GM12878 (cell line): ENCODE results near the gene CBFA2T3. TPM values are rescaled to one million over a fixed set of nuclear protein-coding genes. Genes with fewer than 3 reads are reported as not detected.

ENCODE experiments used
- ATAC-seq: fragments of 200-7000 bp; cut with Tn5 transposase; 3 replicates; pipeline ENCODE4 v1.9.1; 2020; ENCODE audit warnings: mild to moderate bottlenecking, moderate library complexity
- BruUV-seq: library from RNA; stranded (reverse); fragments of 400-500 nt; replicated peaks from 2 replicates; lab custom pipeline; 2021; lab: Mats Ljungman, UMichigan
- CTCF ChIA-PET: fragments of 300-600 bp; sonication (Branson Sonifier 250); formaldehyde crosslinking; extraction: SDS; loops from one replicate; lab custom pipeline; 2021; ENCODE audit warnings: inconsistent platforms; lab: Yijun Ruan, JAX
- POLR2A ChIA-PET: fragments of 350-600 bp; formaldehyde crosslinking; extraction: SDS; loops from one replicate; lab custom pipeline; 2021; ENCODE audit warnings: inconsistent platforms; lab: Charles Lee
- RAD21 ChIA-PET: fragments of 300-600 bp; sonication (Branson Sonifier 250); formaldehyde crosslinking; loops from one replicate; lab custom pipeline; 2023; ENCODE audit warnings: antibody characterized with exemption; ENCODE audit not compliant: unreplicated experiment; lab: Charles Lee
- SMC1A ChIA-PET: fragments of 300-600 bp; sonication (Branson Sonifier 250); formaldehyde crosslinking; loops from one replicate; lab custom pipeline; 2023; ENCODE audit not compliant: unreplicated experiment, uncharacterized antibody; lab: Charles Lee
- DNase-seq: peaks from one replicate; pipeline ENCODE4 v3.0.0-alpha.2; 2011; ENCODE audit warnings: low read depth, low spot score
- FAIRE-seq: peaks from 3 replicates; lab custom pipeline; 2011; peaks lifted over from hg19 to GRCh38; lab: Jason Lieb, UNC
- H2AFZ ChIP-seq: 2 replicates; pipeline ENCODE4 v1.6.0; 2011; ENCODE audit warnings: low read depth, low read length, control low read depth; ENCODE audit not compliant: control insufficient read depth
- H3K27ac ChIP-seq: 2 replicates; pipeline ENCODE4 v1.5.1; 2011; ENCODE audit warnings: control low read depth; ENCODE audit not compliant: control insufficient read depth, insufficient read depth
- H3K27me3 ChIP-seq, 2 experiments: replicated peaks in 1 of 2; 2 replicates each; pipeline versions ENCODE4 v1.6.0 to v1.6.1; 2011; ENCODE audit warnings: low read length in 1 of 2; ENCODE audit not compliant: control insufficient read depth in 2 of 2, insufficient read depth in 2 of 2
- H3K36me3 ChIP-seq, 2 experiments: 2 replicates each; pipeline ENCODE4 v1.5.1; 2011; ENCODE audit warnings: low read length in 1 of 2; ENCODE audit not compliant: control insufficient read depth in 2 of 2, insufficient read depth in 2 of 2
- H3K4me1 ChIP-seq: 2 replicates; pipeline ENCODE4 v1.6.1; 2011; ENCODE audit warnings: mild to moderate bottlenecking, low read length, moderate library complexity, mixed read lengths; ENCODE audit not compliant: control insufficient read depth, insufficient read depth
- H3K4me2 ChIP-seq: 2 replicates; pipeline ENCODE4 v1.6.0; 2011; ENCODE audit warnings: control low read depth; ENCODE audit not compliant: control insufficient read depth, insufficient read depth
- H3K4me3 ChIP-seq: fragments of 200-600 bp; sonication (generic); 2 replicates; pipeline ENCODE4 v1.5.1; 2016
- H3K79me2 ChIP-seq: 2 replicates; pipeline ENCODE4 v1.6.0; 2011; ENCODE audit warnings: low read length; ENCODE audit not compliant: control insufficient read depth, insufficient read depth
- H3K9ac ChIP-seq: 2 replicates; pipeline ENCODE4 v1.8.0; 2011; ENCODE audit warnings: low read length, control low read depth, mixed read lengths; ENCODE audit not compliant: control insufficient read depth, insufficient read depth
- H3K9me3 ChIP-seq: replicated peaks from 3 replicates; pipeline ENCODE4 v1.5.1; 2011; ENCODE audit warnings: mild to moderate bottlenecking, low read length; ENCODE audit not compliant: control insufficient read depth, insufficient read depth
- H4K20me1 ChIP-seq: 2 replicates; pipeline ENCODE4 v1.6.0; 2011; ENCODE audit not compliant: control insufficient read depth, insufficient read depth
- BMI1 ChIP-seq: fragments of 450-650 bp; IDR thresholded peaks from 2 replicates; pipeline ENCODE4 v1.6.1; 2016; ENCODE audit warnings: mild to moderate bottlenecking, moderate library complexity, borderline replicate concordance
- HSF1 ChIP-seq: fragments of 150-350 bp; IDR thresholded peaks from 2 replicates; pipeline ENCODE4 v1.6.1; 2014; ENCODE audit warnings: mild to moderate bottlenecking, low read depth, low read length
- NBN ChIP-seq: fragments of 450-650 bp; IDR thresholded peaks from 2 replicates; pipeline ENCODE4 v1.6.1; 2016
- POU2F2 ChIP-seq: IDR thresholded peaks from 3 replicates; pipeline ENCODE4 v1.6.1; 2011; ENCODE audit warnings: low read depth, mild to moderate bottlenecking, low read length, borderline replicate concordance
- RUNX3 ChIP-seq: IDR thresholded peaks from 2 replicates; pipeline ENCODE4 v1.6.1; 2012; ENCODE audit warnings: low read length, inconsistent platforms
- SPI1 ChIP-seq: IDR thresholded peaks from 2 replicates; pipeline ENCODE4 v1.6.1; 2011; ENCODE audit warnings: low read depth, mild to moderate bottlenecking, low read length, moderate library complexity, borderline replicate concordance; ENCODE audit not compliant: insufficient read depth
- SREBF2 ChIP-seq: IDR thresholded peaks from 2 replicates; pipeline ENCODE4 v1.6.1; 2012; ENCODE audit warnings: mild to moderate bottlenecking, low read length
- WGBS: methylation state at CpG from one replicate; pipeline ENCODE4 v1.1.6; 2016; ENCODE audit warnings: low lambda C conversion rate; ENCODE audit not compliant: insufficient replicate concordance, insufficient coverage; ENCODE audit errors: missing lambda C conversion rate; 5-methylcytosine and 5-hydroxymethylcytosine counted together
- in situ Hi-C: fragments of 300-500 bp; cut with MboI; formaldehyde crosslinking; loops from 9 replicates; pipeline ENCODE4 v1.14.3; 2018; ENCODE audit warnings: mixed read lengths
- intact Hi-C: fragments of 100-400 bp; cut with micrococcal nuclease; formaldehyde crosslinking; loops from one replicate; pipeline ENCODE4 v1.14.2; 2022; ENCODE audit not compliant: unreplicated experiment
- polyA plus RNA-seq, 11 experiments: library from polyadenylated mRNA; depleted of rRNA in 4 of 11; unstranded in 6 of 11; stranded (reverse) in 5 of 11; fragments of >200 nt; fragmentation: Nextera tagmentation in 4 of 11; fragmentation: Illumina TruSeq in 1 of 11; extraction: Ambion mirVana in 4 of 11; extraction: Trizol in 1 of 11; gene quantifications; 1 replicate in 1 of 11; 2 replicates in 10 of 11; pipeline versions ENCODE4 v1.2.1 to v1.2.3, GENCODE V29; 2011 to 2016; ENCODE audit warnings: inconsistent platforms in 2 of 11, missing spikeins in 2 of 11, low read depth in 1 of 11
- total RNA-seq, 4 experiments: library from RNA; depleted of rRNA in 3 of 4; stranded (reverse); fragments of >200 nt in 3 of 4; fragmentation: Illumina TruSeq in 1 of 4; extraction: Trizol in 1 of 4; gene quantifications; 2 replicates each; pipeline versions ENCODE4 v1.2.1 to v1.2.3, GENCODE V29; 2013 to 2021
- TF ChIP-seq, protein P1 (sequence below): IDR thresholded peaks from 2 replicates; pipeline ENCODE4 v1.6.1; 2011; ENCODE audit warnings: low read depth, mild to moderate bottlenecking, low read length, moderate library complexity, borderline replicate concordance; ENCODE audit errors: extremely low read depth
- TF ChIP-seq, protein P2 (sequence below): IDR thresholded peaks from 2 replicates; pipeline ENCODE4 v1.6.1; 2011; ENCODE audit warnings: mild to moderate bottlenecking, low read depth, low read length, moderate library complexity; ENCODE audit not compliant: insufficient replicate concordance

The CBFA2T3 gene
- total and polyA plus RNA-seq, 10 of the 15 experiments (the other 5 are each of a cell fraction or from before 2014, with no cell fraction given) = 0.69 to 42.6 (median 4.5) TPM

GRCh38 chr16:89007371-89008249 is 30.6 kb upstream of the CBFA2T3 start:
- Histone ChIP-seq H3K27me3 (0 out of 4 replicates have a peak, but pooled peaks cover 0 to 6% of the 10 kb centered on the region in 2 experiments), H3K4me2 (no peak overlapping the region), H3K9ac (no peak overlapping the region), H3K27ac (no peak overlapping the region), H3K4me1 (no peaks in the 10 kb centered on the region; the same call in 1 of the 2 replicates), H3K36me3 (no peaks in the 10 kb centered on the region), H2AFZ (no peak overlapping the region), H4K20me1 (no peaks in the 10 kb centered on the region), H3K9me3 (no peaks in the 10 kb centered on the region; the same call in 2 of the 3 replicates), H3K4me3 (no peak overlapping the region), H3K79me2 (no peaks in the 10 kb centered on the region)
- ChIA-PET CTCF (no interaction called here), RAD21 (no interaction called here)
- BruUV-seq = no TSS peak
- in situ Hi-C loops = no loop called here
- FAIRE-seq = no peak
- no peak for ATAC-seq
- 30% methylated on average over 9 of the region's 9 CpGs for WGBS
- intact Hi-C loops = no loop called here
- TF ChIP-seq NBN (no peak), SREBF2 (no peak), POU2F2 (no peak), BMI1 (no peak), RUNX3 (no peak), HSF1 (no peak), SPI1 (no peak)
- TF ChIP-seq, protein P1, sequence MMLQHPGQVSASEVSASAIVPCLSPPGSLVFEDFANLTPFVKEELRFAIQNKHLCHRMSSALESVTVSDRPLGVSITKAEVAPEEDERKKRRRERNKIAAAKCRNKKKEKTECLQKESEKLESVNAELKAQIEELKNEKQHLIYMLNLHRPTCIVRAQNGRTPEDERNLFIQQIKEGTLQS = no peak
- TF ChIP-seq, protein P2, sequence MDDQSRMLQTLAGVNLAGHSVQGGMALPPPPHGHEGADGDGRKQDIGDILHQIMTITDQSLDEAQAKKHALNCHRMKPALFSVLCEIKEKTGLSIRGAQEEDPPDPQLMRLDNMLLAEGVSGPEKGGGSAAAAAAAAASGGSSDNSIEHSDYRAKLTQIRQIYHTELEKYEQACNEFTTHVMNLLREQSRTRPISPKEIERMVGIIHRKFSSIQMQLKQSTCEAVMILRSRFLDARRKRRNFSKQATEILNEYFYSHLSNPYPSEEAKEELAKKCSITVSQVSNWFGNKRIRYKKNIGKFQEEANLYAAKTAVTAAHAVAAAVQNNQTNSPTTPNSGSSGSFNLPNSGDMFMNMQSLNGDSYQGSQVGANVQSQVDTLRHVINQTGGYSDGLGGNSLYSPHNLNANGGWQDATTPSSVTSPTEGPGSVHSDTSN = no peak
- TF ChIP-seq, all 136 proteins: peak for 0
- POLR2A ChIA-PET = no interaction called here
- SMC1A ChIA-PET = no interaction called here
- DNase-seq = no peak
